Measurements from ENCODE around the gene COL8A2.

GRCh38 chr1:36174713-36175112 is 49.7 kb upstream of the COL8A2 start:
- TF ChIP-seq POLR2A (IDR thresholded peaks at IDR 0.05), result no peak
- TF ChIP-seq CTCF (IDR thresholded peaks at IDR 0.05), result no peak
- no peak for TF ChIP-seq EP300 (IDR thresholded peaks at IDR 0.05)
- no peak for TF ChIP-seq POLR2AphosphoS5 (IDR thresholded peaks at IDR 0.05)

All from sigmoid colon (tissue), 4 donors.